ENCODE results near the gene CTNNA1.

CTNNA1 gene

DNA sequence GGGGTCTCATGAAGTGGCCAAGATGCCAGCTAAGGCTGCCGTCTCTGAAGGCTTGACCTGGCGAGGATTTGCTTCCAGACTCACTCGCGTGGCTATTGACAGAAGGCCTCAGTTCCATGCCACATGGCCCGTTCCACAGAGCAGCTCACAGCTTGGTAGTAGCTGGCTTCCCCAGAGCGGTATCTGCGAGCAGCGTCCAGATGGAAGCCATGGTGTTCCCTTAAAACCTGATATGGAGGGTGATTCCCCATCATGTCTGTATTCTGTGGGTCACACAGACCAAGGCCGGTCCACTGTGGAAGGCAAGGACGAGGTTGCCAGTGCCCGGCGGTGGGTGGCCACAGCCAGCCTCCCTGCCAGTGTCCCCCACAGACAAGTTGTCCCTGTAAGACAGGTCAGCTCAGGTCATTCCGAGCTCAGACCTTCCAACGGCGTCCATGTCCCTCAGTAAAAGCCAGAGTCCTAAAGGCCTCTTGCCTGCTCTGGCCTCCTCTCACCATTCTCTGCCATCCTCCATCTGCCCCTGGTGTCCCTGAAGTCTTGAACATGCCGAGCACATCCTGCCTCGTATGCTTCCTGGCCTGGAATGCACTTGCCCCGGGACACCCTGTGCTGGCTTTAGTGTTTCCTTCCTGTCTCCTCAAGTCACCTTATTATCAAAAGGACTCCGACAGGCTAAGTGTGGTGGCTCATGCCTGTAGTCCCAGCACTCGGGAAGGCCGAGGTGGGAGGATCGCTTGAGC, 183.2 kb downstream of the CTNNA1 start:
- DNase-seq = no peak

GRCh38 chr5:138936968-138937345, 183.7 kb downstream of the CTNNA1 start:
- DNase-seq = no peak

GRCh38 chr5:138937392-138938387, 184.5 kb downstream of the CTNNA1 start:
- no peak for DNase-seq

- DNase-seq = no peak
These were observed 185.3 kb downstream of the CTNNA1 start for GRCh38 chr5:138938526-138938925.

- DNase-seq = no peak
These were observed 188.8 kb downstream of the CTNNA1 start for GRCh38 chr5:138942066-138942465.

GRCh38 chr5:138942861-138943260, 189.6 kb downstream of the CTNNA1 start:
- no peak for DNase-seq

DNA sequence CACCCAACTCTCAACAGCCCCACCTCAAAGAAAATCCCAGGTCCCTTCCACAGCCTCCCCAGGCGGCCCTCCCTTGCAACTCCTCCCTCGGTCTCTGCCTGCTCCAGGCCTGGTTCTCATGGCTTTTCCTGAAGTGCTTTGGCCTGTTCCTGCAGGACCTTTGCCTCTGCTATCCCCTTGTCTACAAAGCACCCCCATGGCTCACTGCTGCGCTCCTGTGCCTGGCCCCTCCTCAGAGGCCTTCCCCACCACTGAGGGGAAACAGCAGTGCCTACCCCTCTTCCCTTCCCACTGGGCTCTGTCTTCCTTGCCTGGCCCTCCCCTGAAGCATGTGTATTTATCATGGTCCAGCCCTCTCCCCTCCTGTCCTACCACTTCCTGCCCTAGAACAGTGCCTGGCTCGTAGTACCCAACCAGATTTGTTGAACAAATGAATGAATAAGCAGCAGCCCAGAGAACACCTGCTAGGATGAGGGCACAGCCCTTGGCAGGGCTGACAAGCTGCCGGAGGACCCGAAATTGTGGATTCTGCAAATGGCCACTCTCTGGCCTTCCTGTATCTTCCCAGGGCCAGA, 190.5 kb downstream of the CTNNA1 start:
- no peak for DNase-seq

- DNase-seq = no peak
These were observed 191.5 kb downstream of the CTNNA1 start for GRCh38 chr5:138944527-138945322.

DNA sequence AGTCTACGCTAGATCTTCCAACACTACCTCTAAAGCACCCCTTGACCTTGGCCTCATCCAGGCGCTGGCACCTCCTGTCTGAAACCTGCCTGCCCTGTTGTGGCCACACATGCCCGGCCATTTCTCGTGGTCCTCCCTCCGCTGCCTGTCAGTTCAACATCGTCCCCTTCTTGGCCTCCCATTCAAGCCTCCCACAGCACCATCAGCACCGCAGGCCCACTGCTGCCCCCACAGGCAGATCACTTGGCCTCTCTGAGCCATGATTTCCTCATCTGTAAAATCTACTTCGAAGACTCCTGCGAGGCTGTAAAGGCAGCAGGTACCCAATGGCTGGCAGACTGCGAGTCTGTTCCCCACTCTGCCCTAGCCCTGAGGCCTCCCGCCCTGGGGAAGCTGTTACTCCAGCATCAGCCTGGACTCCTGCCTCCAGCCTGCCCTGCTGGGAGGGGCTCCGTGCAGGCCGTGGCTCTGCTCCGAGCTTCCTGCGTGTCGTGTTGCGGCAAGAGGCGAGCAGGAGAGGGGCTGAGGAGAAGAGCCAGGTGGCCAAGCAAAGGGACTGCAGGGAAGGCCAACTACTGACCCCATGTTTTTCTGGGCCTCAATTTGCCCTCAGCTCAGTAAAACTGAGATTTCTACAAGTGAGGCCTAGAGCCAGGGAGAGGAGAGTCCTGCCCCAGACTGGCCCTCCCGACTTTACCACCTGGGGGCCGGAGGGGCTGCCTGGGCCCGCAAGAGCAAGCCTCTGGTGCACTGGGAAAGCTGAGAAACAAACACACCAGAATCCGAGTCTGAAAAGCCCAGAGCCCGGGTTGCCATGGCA, 192.4 kb downstream of the CTNNA1 start:
- DNase-seq = no peak

DNA sequence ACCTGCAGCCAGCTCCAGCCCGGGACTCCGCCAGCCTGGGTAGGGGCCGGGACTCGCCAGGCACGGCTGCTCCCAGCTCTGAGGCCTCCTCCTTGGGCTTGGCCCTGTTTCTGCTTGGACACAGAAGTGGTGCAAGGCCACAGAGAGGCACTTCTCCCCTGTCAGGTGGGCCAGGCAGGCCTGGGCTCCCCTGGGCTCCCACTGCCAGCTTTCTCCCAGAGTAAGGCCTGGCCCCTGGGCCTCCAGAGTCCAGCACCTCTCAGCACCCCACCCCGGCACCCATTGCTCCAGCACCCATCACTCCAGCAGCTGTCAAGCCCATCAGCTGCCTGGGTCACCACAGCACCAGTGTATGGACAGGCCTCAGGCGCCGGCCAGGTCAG, 193.0 kb downstream of the CTNNA1 start:
- no peak for DNase-seq

GRCh38 chr5:138946831-138947560, 193.8 kb downstream of the CTNNA1 start:
- peak; percentile 12 for DNase-seq

GRCh38 chr5:138947780-138948179, 194.6 kb downstream of the CTNNA1 start:
- no peak for DNase-seq

DNA sequence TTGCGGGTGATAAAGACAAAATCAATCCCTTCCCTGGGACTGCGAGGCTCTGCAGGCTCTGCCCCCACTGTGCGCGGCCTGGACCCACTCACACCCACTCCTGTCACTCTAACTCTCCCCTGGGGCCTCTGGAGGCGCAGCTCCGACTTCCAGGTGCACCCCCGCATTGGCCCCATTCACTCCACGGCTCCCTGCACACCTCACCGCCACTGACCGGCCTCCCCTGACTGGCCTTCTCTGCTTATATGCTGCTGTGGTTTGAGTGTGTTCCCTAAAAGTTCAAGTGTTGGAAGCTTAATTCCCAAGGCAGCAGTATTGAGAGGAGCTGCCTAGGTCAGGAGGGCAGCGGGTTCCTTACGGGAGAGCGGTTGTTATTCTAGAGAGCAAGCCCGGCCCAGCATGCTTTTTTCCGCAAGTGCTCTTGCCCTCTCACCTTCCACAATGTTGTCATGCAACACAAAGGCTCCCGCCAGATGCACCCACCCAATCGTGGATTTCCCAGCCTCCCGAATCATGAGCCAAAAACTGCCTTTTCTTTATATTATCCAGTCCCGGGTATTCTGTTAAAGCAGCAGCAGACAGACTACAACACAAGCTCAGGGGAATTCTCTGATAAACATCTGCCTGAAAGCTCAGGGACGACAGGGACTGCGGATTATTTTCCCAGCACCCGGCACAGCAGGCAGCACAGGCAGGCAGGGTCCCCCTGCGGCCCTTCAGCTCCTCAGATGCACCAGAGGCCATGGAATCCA, 195.4 kb downstream of the CTNNA1 start:
- DNase-seq = no peak

- DNase-seq = no peak
These were observed 196.0 kb downstream of the CTNNA1 start for GRCh38 chr5:138949223-138949574.

DNA sequence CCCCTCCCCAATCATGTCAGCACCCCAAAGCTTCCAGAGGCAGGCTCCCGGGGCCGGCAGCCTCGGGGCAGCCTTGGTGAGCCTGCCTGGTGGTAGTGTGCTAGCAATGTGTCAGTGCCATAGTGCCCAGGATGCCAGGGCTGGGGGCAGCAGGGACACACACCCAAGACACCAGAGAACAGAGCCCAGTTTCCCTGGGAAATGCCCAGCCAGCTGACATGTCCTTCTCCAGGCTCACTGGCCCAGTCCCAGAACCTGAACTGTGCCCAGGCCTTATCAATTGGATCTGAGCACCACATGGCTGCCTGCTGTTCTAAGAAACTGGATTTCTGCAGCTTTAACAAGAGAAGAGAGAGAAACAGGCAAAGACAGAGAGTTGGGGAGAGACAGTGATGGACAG, 196.8 kb downstream of the CTNNA1 start:
- no peak for DNase-seq

GRCh38 chr5:138950421-138951031, 197.3 kb downstream of the CTNNA1 start:
- no peak for DNase-seq

GRCh38 chr5:138951091-138951985, 198.1 kb downstream of the CTNNA1 start:
- no peak for DNase-seq

- DNase-seq = no peak
These were observed 198.9 kb downstream of the CTNNA1 start for GRCh38 chr5:138951986-138952735.
